Measurements from ENCODE around the gene ZNF318. TPM values are rescaled to one million over a fixed set of nuclear protein-coding genes. Genes with fewer than 3 reads are reported as not detected.
"Not testable (repeated sequence)": the region's sequence is repeated elsewhere in the genome, so short reads cannot be mapped to it uniquely, and the experiment has no call there.

The ZNF318 gene
- total and polyA plus RNA-seq, 2 donors (not counting 3 experiments of a cell fraction or from before 2014, with no cell fraction given) = 7.1 to 13.6 TPM

DNA sequence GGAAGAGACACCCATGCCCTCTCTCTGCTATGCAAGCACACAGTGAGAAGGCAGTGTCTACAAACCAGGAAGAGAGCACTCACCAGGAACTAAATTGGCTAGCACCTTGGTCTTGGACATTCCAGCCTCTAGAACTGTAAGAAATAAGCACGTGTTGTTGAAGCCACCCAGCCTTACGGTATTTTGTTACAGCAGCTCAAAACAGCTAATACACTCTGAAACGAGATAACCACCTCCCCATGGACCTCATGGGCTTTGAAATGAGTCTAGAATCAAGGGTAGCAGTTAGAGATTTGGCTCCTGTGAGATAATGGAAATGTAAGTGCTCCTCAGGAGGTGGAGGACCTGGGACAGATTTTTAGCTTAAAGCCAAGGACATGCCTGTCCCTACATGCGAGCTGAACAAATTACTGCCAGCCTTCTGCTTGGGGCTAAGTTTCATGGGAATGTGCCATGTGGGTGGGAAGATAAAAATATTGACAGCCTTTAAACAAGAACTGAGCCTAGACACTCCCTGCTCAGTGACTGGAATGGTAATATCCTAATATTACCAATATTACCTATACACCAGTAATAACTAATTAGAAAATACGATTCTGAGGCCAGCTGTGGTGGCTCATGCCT lies 3.9 kb upstream of the ZNF318 start:
- dilution Hi-C loops (cut with MboI; ENCODE audit: extremely low pct_ligation_motif_present, low sequenced_read_pairs) (no loop called here), intact Hi-C loops (cut with micrococcal nuclease) (no loop called here)
- Histone ChIP-seq H3K4me1 (ENCODE audit: control insufficient read depth, extremely low read depth, insufficient read depth, low read length) (peaks cover 4% of the 10 kb centered on the region), H3K27ac (ENCODE audit: insufficient read depth, low read depth, low read length) (no peak overlapping the region), H3K9me3 (replicated peaks; ENCODE audit: control insufficient read depth, insufficient read depth, low read length) (no peaks in the 10 kb centered on the region), H2AFZ (ENCODE audit: low read depth, low read length) (no peak overlapping the region), H3K9me1 (replicated peaks; ENCODE audit: control insufficient read depth, extremely low read depth, insufficient read depth, low read length) (no peaks in the 10 kb centered on the region), H3K79me2 (ENCODE audit: control insufficient read depth, insufficient read depth, low read length) (no peaks in the 10 kb centered on the region), H3K27me3 (ENCODE audit: control insufficient read depth in 2 of 2, insufficient read depth in 2 of 2, low read length in 2 of 2) (peaks cover 0 to 2% of the 10 kb centered on the region in 2 experiments), H3K36me3 (ENCODE audit: control insufficient read depth in 2 of 2, extremely low read depth in 1 of 2, insufficient read depth in 2 of 2, low read length in 2 of 2) (no peaks in the 10 kb centered on the region), H3K4me3 (replicated peaks in 1 of 3; ENCODE audit: insufficient read depth in 1 of 3, low read depth in 1 of 3, low read length in 3 of 3) (no peak overlapping the region), H3K4me2 (ENCODE audit: insufficient read depth, low read length) (no peak overlapping the region), H3K9ac (replicated peaks; ENCODE audit: extremely low read depth, insufficient read depth, low read length) (no peak overlapping the region), H4K20me1 (replicated peaks; ENCODE audit: control insufficient read depth, extremely low read depth, insufficient read depth, low read length) (no peaks in the 10 kb centered on the region)
- CTCF ChIA-PET = interaction anchor here (1.0 kb wide), 1 partner anchor 39 kb away, joined by 3 read pairs; no protein-coding TSS in a partner anchor
- FAIRE-seq (peak; percentile 44), DNase-seq (ENCODE audit: low read depth, low spot score) (no peak)
- POLR2A ChIA-PET = no interaction called here
- TF ChIP-seq MYC (IDR thresholded peaks at IDR 0.05; ENCODE audit: low read depth, low read length) = no peak
- TF ChIP-seq EZH2 (IDR thresholded peaks at IDR 0.05; ENCODE audit: borderline replicate concordance, low read depth, low read length, severe bottlenecking) = no peak
- TF ChIP-seq JUN (IDR thresholded peaks at IDR 0.05; ENCODE audit: borderline replicate concordance, insufficient read depth, insufficient read length, low read depth) = no peak
- no peak for TF ChIP-seq GATA2 (IDR thresholded peaks at IDR 0.05; ENCODE audit: insufficient read depth, insufficient read length, low read depth, low read length)
- TF ChIP-seq CTCF (IDR thresholded peaks at IDR 0.05; ENCODE audit: extremely low read depth in 1 of 2, insufficient read depth in 1 of 2, low read depth in 1 of 2, low read length in 2 of 2) = no peak
- no peak for TF ChIP-seq POLR2A (IDR thresholded peaks at IDR 0.05; ENCODE audit: low read depth, low read length)
- TF ChIP-seq FOS (IDR thresholded peaks at IDR 0.05; ENCODE audit: borderline replicate concordance, insufficient read depth, low read length) = no peak
- no peak for TF ChIP-seq POLR2AphosphoS5 (IDR thresholded peaks at IDR 0.05; ENCODE audit: insufficient read depth, low read depth, low read length)
- TF ChIP-seq MAX (IDR thresholded peaks at IDR 0.05; ENCODE audit: insufficient read depth, insufficient read length) = no peak
- BruUV-seq (replicated peaks) = no TSS peak

DNA sequence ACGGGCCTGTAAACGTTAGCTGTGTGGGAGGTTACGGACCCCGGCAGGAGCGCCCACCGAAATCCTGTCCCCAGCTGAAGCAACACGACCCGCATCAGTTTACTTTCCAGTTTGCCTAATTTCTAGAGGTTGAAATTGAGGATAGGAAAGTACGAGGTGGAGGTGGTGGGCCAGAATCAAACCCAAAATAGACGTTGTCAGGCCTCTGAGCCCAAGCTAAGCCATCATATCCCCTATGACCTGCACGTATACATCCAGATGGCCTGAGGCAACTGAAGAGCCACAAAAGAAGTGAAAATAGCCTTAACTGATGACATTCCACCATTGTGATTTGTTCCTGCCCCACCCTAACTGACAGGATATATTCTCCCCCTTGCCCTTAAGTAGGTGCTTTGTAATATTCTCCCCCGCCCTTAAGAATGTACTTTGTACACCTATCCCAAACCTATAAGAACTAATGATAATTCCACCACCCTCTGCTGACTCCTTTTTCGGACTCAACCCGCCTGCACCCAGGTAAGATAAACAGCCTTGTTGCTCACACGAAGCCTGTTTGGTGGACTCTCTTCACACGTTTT lies 645 bp upstream of the ZNF318 start:
- H3K9me3 ChIP-seq (replicated peaks; ENCODE audit: control insufficient read depth, insufficient read depth, low read length); H3K4me1 ChIP-seq (ENCODE audit: control insufficient read depth, extremely low read depth, insufficient read depth, low read length); H3K79me2 ChIP-seq (ENCODE audit: control insufficient read depth, insufficient read depth, low read length); intact Hi-C loops (cut with micrococcal nuclease); H3K27me3 ChIP-seq (ENCODE audit: control insufficient read depth in 2 of 2, insufficient read depth in 2 of 2, low read length in 2 of 2); DNase-seq (ENCODE audit: low read depth, low spot score); FAIRE-seq; H4K20me1 ChIP-seq (replicated peaks; ENCODE audit: control insufficient read depth, extremely low read depth, insufficient read depth, low read length); H3K36me3 ChIP-seq (ENCODE audit: control insufficient read depth in 2 of 2, extremely low read depth in 1 of 2, insufficient read depth in 2 of 2, low read length in 2 of 2); dilution Hi-C loops (cut with MboI; ENCODE audit: extremely low pct_ligation_motif_present, low sequenced_read_pairs); H3K9me1 ChIP-seq (replicated peaks; ENCODE audit: control insufficient read depth, extremely low read depth, insufficient read depth, low read length): not testable (repeated sequence)
- Histone ChIP-seq H2AFZ (ENCODE audit: low read depth, low read length) (peak overlapping the region; percentile 94), H3K4me3 (replicated peaks in 1 of 3; ENCODE audit: insufficient read depth in 1 of 3, low read depth in 1 of 3, low read length in 3 of 3) (peak overlapping the region; percentile 19 to 54 (median 44)), H3K4me2 (ENCODE audit: insufficient read depth, low read length) (peak overlapping the region; percentile 78), H3K27ac (ENCODE audit: insufficient read depth, low read depth, low read length) (peak overlapping the region; percentile 51), H3K9ac (replicated peaks; ENCODE audit: extremely low read depth, insufficient read depth, low read length) (peak overlapping the region; percentile 34)
- BruUV-seq (replicated peaks) = TSS peak; percentile 95
- POLR2A ChIA-PET = interaction anchor here (0.6 to 0.7 kb wide), 3 partner anchors 143 to 1190 kb away, joined by 3 read pairs; partner anchors contain the start of gene CUL7
- CTCF ChIA-PET = interaction anchor here (0.7 to 2.6 kb wide), 14 partner anchors 10 to 217 kb away, joined by 3 to 15 read pairs (median 3); partner anchors contain the start of genes DNPH1 and LRRC73
